H9 (cell line): ENCODE data around the gene CHMP6. TPM values are rescaled to one million over a fixed set of nuclear protein-coding genes. Genes with fewer than 3 reads are reported as not detected.

Experiments
- DNase-seq: peaks from one replicate; pipeline ENCODE4 v3.0.0-alpha.2; 2017
- H2AFZ ChIP-seq: one replicate; pipeline ENCODE4 v1.6.1; 2013; ENCODE audit warnings: mild to moderate bottlenecking, low read length, control low read depth, moderate library complexity
- H2AK5ac ChIP-seq: 2 replicates; pipeline ENCODE4 v1.6.1; 2013; ENCODE audit warnings: low read length, control low read depth, mixed read lengths; ENCODE audit not compliant: insufficient read length
- H2BK120ac ChIP-seq: one replicate; pipeline ENCODE4 v1.6.1; 2013; ENCODE audit warnings: low read depth, mild to moderate bottlenecking, low read length, control low read depth, inconsistent platforms; ENCODE audit not compliant: poor library complexity, severe bottlenecking
- H2BK12ac ChIP-seq: 2 replicates; pipeline ENCODE4 v1.6.1; 2013; ENCODE audit warnings: low read length, control low read depth, mixed read lengths, low read depth; ENCODE audit not compliant: insufficient read length
- H2BK15ac ChIP-seq: 2 replicates; pipeline ENCODE4 v1.6.1; 2013; ENCODE audit warnings: low read depth, low read length, control low read depth
- H2BK20ac ChIP-seq: one replicate; pipeline ENCODE4 v1.6.1; 2013; ENCODE audit warnings: low read depth, mild to moderate bottlenecking, low read length, control low read depth, inconsistent platforms; ENCODE audit not compliant: poor library complexity, severe bottlenecking
- H2BK5ac ChIP-seq: 2 replicates; pipeline ENCODE4 v1.6.1; 2013; ENCODE audit warnings: low read length, control low read depth, mixed read lengths; ENCODE audit not compliant: insufficient read length
- H3K14ac ChIP-seq: 2 replicates; pipeline ENCODE4 v1.6.1; 2013; ENCODE audit warnings: low read length, control low read depth; ENCODE audit not compliant: insufficient read depth
- H3K18ac ChIP-seq: 2 replicates; pipeline ENCODE4 v1.6.1; 2013; ENCODE audit warnings: low read depth, mild to moderate bottlenecking, mixed read lengths, low read length, control low read depth; ENCODE audit not compliant: insufficient read length
- H3K23ac ChIP-seq: 2 replicates; pipeline ENCODE4 v1.6.1; 2013; ENCODE audit warnings: low read length, control low read depth, mixed read lengths, low read depth; ENCODE audit not compliant: insufficient read length
- H3K23me2 ChIP-seq: 2 replicates; pipeline ENCODE4 v1.6.1; 2013; ENCODE audit warnings: low read depth, mild to moderate bottlenecking, mixed read lengths, low read length, control low read depth; ENCODE audit not compliant: insufficient read length, poor library complexity, severe bottlenecking
- H3K27ac ChIP-seq: 2 replicates; pipeline ENCODE4 v1.5.1; 2013; ENCODE audit warnings: low read length, control low read depth, mixed read lengths, low read depth; ENCODE audit not compliant: insufficient read length
- H3K27me3 ChIP-seq: 2 replicates; pipeline ENCODE4 v1.6.1; 2013; ENCODE audit warnings: low read length, control low read depth, inconsistent platforms; ENCODE audit not compliant: insufficient read depth
- H3K4ac ChIP-seq: 2 replicates; pipeline ENCODE4 v1.6.1; 2013; ENCODE audit warnings: low read depth, mild to moderate bottlenecking, control low read depth, inconsistent platforms, low read length, moderate library complexity
- H3K4me1 ChIP-seq: 2 replicates; pipeline ENCODE4 v1.6.1; 2013; ENCODE audit warnings: low read length, control low read depth, inconsistent platforms; ENCODE audit not compliant: insufficient read depth
- H3K4me2 ChIP-seq: 2 replicates; pipeline ENCODE4 v1.6.1; 2013; ENCODE audit warnings: low read length, control low read depth, mixed read lengths; ENCODE audit not compliant: insufficient read length, insufficient read depth
- H3K56ac ChIP-seq: 2 replicates; pipeline ENCODE4 v1.6.1; 2013; ENCODE audit warnings: low read depth, mild to moderate bottlenecking, mixed read lengths, low read length, control low read depth; ENCODE audit not compliant: insufficient read length
- H3K79me1 ChIP-seq: 2 replicates; pipeline ENCODE4 v1.6.1; 2013; ENCODE audit warnings: low read depth, mild to moderate bottlenecking, moderate library complexity, low read length, control low read depth, inconsistent platforms; ENCODE audit not compliant: insufficient read depth, poor library complexity, severe bottlenecking
- H3K79me2 ChIP-seq: 2 replicates; pipeline ENCODE4 v1.6.1; 2013; ENCODE audit warnings: low read length, control low read depth, inconsistent platforms; ENCODE audit not compliant: insufficient read depth
- H3K9ac ChIP-seq: 2 replicates; pipeline ENCODE4 v1.6.1; 2013; ENCODE audit warnings: low read length, control low read depth, mixed read lengths; ENCODE audit not compliant: insufficient read length; ENCODE audit errors: extremely low read depth
- H3K9me3 ChIP-seq: one replicate; pipeline ENCODE4 v1.6.1; 2013; ENCODE audit warnings: low read depth, low read length, inconsistent platforms; ENCODE audit not compliant: control insufficient read depth
- H3T11ph ChIP-seq: one replicate; pipeline ENCODE4 v1.6.1; 2013; ENCODE audit warnings: mild to moderate bottlenecking, low read length, control low read depth, inconsistent platforms
- H4K20me1 ChIP-seq: one replicate; pipeline ENCODE4 v1.6.1; 2013; ENCODE audit not compliant: control insufficient read depth, insufficient read length, insufficient read depth
- H4K5ac ChIP-seq: 2 replicates; pipeline ENCODE4 v1.6.1; 2013; ENCODE audit warnings: low read depth, mild to moderate bottlenecking, mixed read lengths, low read length, control low read depth; ENCODE audit not compliant: insufficient read length
- H4K8ac ChIP-seq: replicated peaks from 2 replicates; pipeline ENCODE4 v1.6.1; 2013; ENCODE audit warnings: low read length, control low read depth, mixed read lengths, low read depth; ENCODE audit not compliant: insufficient read length
- H4K91ac ChIP-seq: 2 replicates; pipeline ENCODE4 v1.6.1; 2013; ENCODE audit warnings: low read depth, mild to moderate bottlenecking, moderate library complexity, mixed read lengths, low read length, control low read depth; ENCODE audit not compliant: insufficient read length
- H3K27ac Mint-ChIP-seq, 3 experiments: 2 replicates in 2 of 3; 3 replicates in 1 of 3; pipeline ENCODE4 v1.8.0; 2020 to 2021; ENCODE audit warnings: mixed read lengths in 3 of 3, mild to moderate bottlenecking in 1 of 3, moderate library complexity in 1 of 3
- H3K27me3 Mint-ChIP-seq: 2 replicates; pipeline ENCODE4 v1.8.0; 2021; ENCODE audit warnings: low read depth, mild to moderate bottlenecking, moderate library complexity, mixed read lengths
- H3K36me3 Mint-ChIP-seq, 3 experiments: 2 replicates in 2 of 3; 3 replicates in 1 of 3; pipeline ENCODE4 v1.8.0; 2020 to 2021; ENCODE audit warnings: low read depth in 3 of 3, mixed read lengths in 3 of 3; ENCODE audit not compliant: insufficient read depth in 1 of 3
- H3K4me1 Mint-ChIP-seq, 2 experiments: 2 replicates each; pipeline ENCODE4 v1.8.0; 2020; ENCODE audit warnings: mixed read lengths in 2 of 2
- H3K4me3 Mint-ChIP-seq, 2 experiments: 2 replicates in 1 of 2; 3 replicates in 1 of 2; pipeline ENCODE4 v1.8.0; 2020 to 2021; ENCODE audit warnings: mild to moderate bottlenecking in 2 of 2, mixed read lengths in 2 of 2, moderate library complexity in 1 of 2
- H3K9me3 Mint-ChIP-seq, 2 experiments: 2 replicates in 1 of 2; 3 replicates in 1 of 2; pipeline ENCODE4 v1.8.0; 2020; ENCODE audit warnings: mild to moderate bottlenecking in 2 of 2, mixed read lengths in 2 of 2, moderate library complexity in 1 of 2
- WGBS: extraction: QIAGEN DNeasy Blood & Tissue Kit; methylation state at CpG from one replicate; pipeline ENCODE4 v1.1.7; 2013; ENCODE audit warnings: missing lambda C conversion rate, low lambda C conversion rate, mixed read lengths; ENCODE audit not compliant: insufficient read length; ENCODE audit errors: extremely low coverage; 5-methylcytosine and 5-hydroxymethylcytosine counted together
- total RNA-seq: library from RNA; stranded (reverse); gene quantifications from 2 replicates; pipeline ENCODE4 v1.2.1, GENCODE V29; 2021
- TF ChIP-seq, protein P1 (sequence below): fragments of 200-600 bp; sonication (generic); conservative IDR thresholded peaks from 3 replicates; pipeline ENCODE4 v1.8.0; 2021; ENCODE audit warnings: antibody characterized with exemption, mild to moderate bottlenecking

CHMP6 gene
- total RNA-seq, 1 experiment from 2014 or later: 23.4 TPM

DNA sequence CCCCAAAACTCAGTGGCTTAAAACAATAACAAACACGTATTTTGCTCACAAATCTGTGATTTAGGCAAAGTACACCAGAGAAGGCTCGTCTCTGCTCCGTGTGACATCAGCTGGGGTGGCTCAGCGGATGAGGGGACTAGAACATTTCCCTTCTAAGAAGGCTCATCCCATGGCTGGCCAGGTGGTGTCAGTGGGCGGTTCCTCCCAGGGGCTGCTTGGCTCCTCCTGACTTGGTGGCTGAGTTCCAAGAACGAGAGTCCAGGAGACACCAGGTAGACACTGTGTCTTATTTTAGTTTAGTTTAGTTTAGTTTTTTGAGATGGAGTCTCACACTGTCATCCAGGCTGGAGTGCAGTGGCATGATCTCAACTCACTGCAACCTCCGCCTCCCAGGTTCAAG, 5.6 kb upstream of the CHMP6 start:
- Histone ChIP-seq H3K56ac (no peak overlapping the region), H3K4ac (no peak overlapping the region), H2AFZ (no peak overlapping the region), H3K14ac (no peak overlapping the region), H2BK15ac (no peak overlapping the region), H3K27ac (no peak overlapping the region), H3K4me2 (no peak overlapping the region), H3T11ph (no peak overlapping the region), H4K5ac (no peak overlapping the region), H3K23ac (no peak overlapping the region), H2BK120ac (no peak overlapping the region), H3K27me3 (no peaks in the 10 kb centered on the region), H2AK5ac (no peak overlapping the region), H2BK12ac (no peak overlapping the region), H3K9ac (no peak overlapping the region), H3K9me3 (no peaks in the 10 kb centered on the region), H3K23me2 (no peaks in the 10 kb centered on the region), H4K20me1 (no peaks in the 10 kb centered on the region), H3K79me2 (no peaks in the 10 kb centered on the region), H4K8ac (no peak overlapping the region), H4K91ac (no peak overlapping the region), H2BK20ac (no peak overlapping the region), H3K18ac (no peak overlapping the region), H3K4me1 (no peaks in the 10 kb centered on the region), H2BK5ac (no peak overlapping the region), H3K79me1 (no peaks in the 10 kb centered on the region)
- Mint-ChIP-seq H3K36me3 (no peaks in the 10 kb centered on the region; a peak in 1 of 7 replicates), H3K27me3 (peaks cover 56% of the 10 kb centered on the region), H3K4me1 (peaks cover 6 to 17% of the 10 kb centered on the region in 2 experiments), H3K9me3 (no peaks in the 10 kb centered on the region), H3K4me3 (no peak overlapping the region), H3K27ac (no peak overlapping the region)
- no peak for DNase-seq
- no CpG with 5 or more reads among the region's 7 CpGs for WGBS
- TF ChIP-seq, protein P1, sequence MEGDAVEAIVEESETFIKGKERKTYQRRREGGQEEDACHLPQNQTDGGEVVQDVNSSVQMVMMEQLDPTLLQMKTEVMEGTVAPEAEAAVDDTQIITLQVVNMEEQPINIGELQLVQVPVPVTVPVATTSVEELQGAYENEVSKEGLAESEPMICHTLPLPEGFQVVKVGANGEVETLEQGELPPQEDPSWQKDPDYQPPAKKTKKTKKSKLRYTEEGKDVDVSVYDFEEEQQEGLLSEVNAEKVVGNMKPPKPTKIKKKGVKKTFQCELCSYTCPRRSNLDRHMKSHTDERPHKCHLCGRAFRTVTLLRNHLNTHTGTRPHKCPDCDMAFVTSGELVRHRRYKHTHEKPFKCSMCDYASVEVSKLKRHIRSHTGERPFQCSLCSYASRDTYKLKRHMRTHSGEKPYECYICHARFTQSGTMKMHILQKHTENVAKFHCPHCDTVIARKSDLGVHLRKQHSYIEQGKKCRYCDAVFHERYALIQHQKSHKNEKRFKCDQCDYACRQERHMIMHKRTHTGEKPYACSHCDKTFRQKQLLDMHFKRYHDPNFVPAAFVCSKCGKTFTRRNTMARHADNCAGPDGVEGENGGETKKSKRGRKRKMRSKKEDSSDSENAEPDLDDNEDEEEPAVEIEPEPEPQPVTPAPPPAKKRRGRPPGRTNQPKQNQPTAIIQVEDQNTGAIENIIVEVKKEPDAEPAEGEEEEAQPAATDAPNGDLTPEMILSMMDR: no peak
